Stimulated activated CD4-positive, alpha-beta T cell treated with anti-CD3 and anti-CD28 coated beads, TNF-alpha, amount 100 ng/mL, for 4 hours (primary cell): ENCODE results near the gene FLT3LG.

Experiments used
- DNase-seq, 3 experiments: peaks; one replicate each; pipeline ENCODE4 v3.0.0-alpha.2; 2020; ENCODE audit warnings: low read depth in 3 of 3

Gene FLT3LG

GRCh38 chr19:49488046-49488862, 14.2 kb downstream of the FLT3LG start:
- DNase-seq: no peak

GRCh38 chr19:49488863-49489537, 15.0 kb downstream of the FLT3LG start:
- DNase-seq: no peak

GRCh38 chr19:49489601-49490167, 15.7 kb downstream of the FLT3LG start:
- DNase-seq: no peak

- no peak for DNase-seq
These were observed 16.4 kb downstream of the FLT3LG start for GRCh38 chr19:49490287-49491029.

- DNase-seq: no peak
These were observed 17.2 kb downstream of the FLT3LG start for GRCh38 chr19:49491030-49491803.

GRCh38 chr19:49491804-49492572, 18.0 kb downstream of the FLT3LG start:
- DNase-seq: no peak

GRCh38 chr19:49492573-49493405, 18.8 kb downstream of the FLT3LG start:
- DNase-seq: no peak

- no peak for DNase-seq
These were observed 22.6 kb downstream of the FLT3LG start for GRCh38 chr19:49496574-49497008.

GRCh38 chr19:49497047-49497788, 23.2 kb downstream of the FLT3LG start:
- DNase-seq: peak in 2 of 3 experiments; percentile 53 to 58

GRCh38 chr19:49497789-49498103, 23.7 kb downstream of the FLT3LG start:
- DNase-seq: no peak

- DNase-seq: no peak
These were observed 24.5 kb downstream of the FLT3LG start for GRCh38 chr19:49498475-49498874.

GRCh38 chr19:49499030-49499670, 25.1 kb downstream of the FLT3LG start:
- DNase-seq: no peak

GRCh38 chr19:49502866-49503581, 29.0 kb downstream of the FLT3LG start:
- DNase-seq: no peak

- DNase-seq: no peak
These were observed 29.6 kb downstream of the FLT3LG start for GRCh38 chr19:49503582-49503962.

GRCh38 chr19:49506575-49507105, 32.6 kb downstream of the FLT3LG start:
- peak in 2 of 3 experiments; percentile 58 to 62 for DNase-seq

- no peak for DNase-seq
These were observed 33.9 kb downstream of the FLT3LG start for GRCh38 chr19:49507803-49508494.
